GM13976 (cell line): ENCODE measurements around the gene CASK.

ENCODE experiments used
- DNase-seq: peaks from one replicate; pipeline ENCODE4 v3.0.0; 2012; ENCODE audit warnings: low spot score
- in situ Hi-C: fragments of 300-500 bp; cut with MboI; formaldehyde crosslinking; loops from one replicate; pipeline ENCODE4 v1.12.0; 2022; ENCODE audit warnings: low sequenced_read_pairs, mixed read lengths, inconsistent platforms; ENCODE audit not compliant: unreplicated experiment
- TF ChIP-seq, protein P1 (sequence below): IDR thresholded peaks from 2 replicates; pipeline ENCODE4 v1.5.1; 2012; ENCODE audit warnings: borderline replicate concordance, mild to moderate bottlenecking; ENCODE audit not compliant: insufficient read depth; ENCODE audit errors: extremely low read depth, missing control alignments, control extremely low read depth

The CASK gene

DNA sequence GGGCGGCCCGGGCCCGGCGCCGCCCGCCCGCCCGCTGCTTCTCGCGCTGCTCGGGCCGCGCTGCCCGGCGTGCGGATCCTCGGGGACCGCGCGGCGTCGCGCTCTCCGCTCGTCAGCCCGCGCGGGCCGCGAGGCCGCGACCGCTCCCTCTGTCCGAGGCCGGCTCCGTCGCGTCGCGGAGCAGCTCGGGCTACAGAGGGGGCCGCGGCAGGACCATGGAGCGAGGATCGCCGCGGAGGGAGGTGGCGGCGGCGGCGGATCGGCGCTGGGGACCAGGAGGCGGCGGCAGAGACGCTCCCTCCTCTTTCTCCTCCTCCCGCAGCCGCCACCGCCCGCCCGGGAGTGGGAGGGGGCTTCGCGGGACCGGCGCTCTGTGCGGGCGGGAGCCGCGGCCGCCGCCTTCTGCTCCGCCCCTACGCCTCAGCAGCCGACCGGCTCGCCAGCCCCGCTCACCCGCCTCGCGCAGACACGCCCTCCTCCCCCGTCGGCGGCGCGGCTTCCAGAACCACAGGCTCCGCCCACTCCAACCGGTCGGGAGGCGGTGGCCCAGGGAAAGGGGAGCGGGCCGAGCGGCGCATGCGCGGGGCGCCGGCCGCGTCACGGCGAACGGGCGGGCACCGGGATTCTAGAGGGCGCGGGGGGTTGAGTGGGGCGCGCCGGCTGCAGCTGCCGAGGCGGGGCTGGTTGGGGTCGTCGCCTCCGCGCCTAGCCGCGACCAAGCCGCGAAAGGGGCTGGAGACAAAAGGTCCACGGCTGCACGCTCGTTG, at the start of gene CASK:
Gene CASK (minus strand): TSS at position 344 of the 767 bp plus-strand sequence. CDS start 566 bp downstream, outside the sequence.
- TF ChIP-seq, protein P1, sequence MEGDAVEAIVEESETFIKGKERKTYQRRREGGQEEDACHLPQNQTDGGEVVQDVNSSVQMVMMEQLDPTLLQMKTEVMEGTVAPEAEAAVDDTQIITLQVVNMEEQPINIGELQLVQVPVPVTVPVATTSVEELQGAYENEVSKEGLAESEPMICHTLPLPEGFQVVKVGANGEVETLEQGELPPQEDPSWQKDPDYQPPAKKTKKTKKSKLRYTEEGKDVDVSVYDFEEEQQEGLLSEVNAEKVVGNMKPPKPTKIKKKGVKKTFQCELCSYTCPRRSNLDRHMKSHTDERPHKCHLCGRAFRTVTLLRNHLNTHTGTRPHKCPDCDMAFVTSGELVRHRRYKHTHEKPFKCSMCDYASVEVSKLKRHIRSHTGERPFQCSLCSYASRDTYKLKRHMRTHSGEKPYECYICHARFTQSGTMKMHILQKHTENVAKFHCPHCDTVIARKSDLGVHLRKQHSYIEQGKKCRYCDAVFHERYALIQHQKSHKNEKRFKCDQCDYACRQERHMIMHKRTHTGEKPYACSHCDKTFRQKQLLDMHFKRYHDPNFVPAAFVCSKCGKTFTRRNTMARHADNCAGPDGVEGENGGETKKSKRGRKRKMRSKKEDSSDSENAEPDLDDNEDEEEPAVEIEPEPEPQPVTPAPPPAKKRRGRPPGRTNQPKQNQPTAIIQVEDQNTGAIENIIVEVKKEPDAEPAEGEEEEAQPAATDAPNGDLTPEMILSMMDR, result no peak
- in situ Hi-C loops, result no loop called here
- peak; percentile 86 for DNase-seq

GRCh38 chrX:41971346-41971745, 48.0 kb upstream of the CASK start:
- in situ Hi-C loops, result no loop called here

GRCh38 chrX:41970419-41970818, 47.1 kb upstream of the CASK start:
- in situ Hi-C loops, result no loop called here
- TF ChIP-seq, protein P1, result no peak
- DNase-seq, result no peak

More at GRCh38 chrX:41971346-41971745, 48.0 kb upstream of the CASK start:
- no peak for DNase-seq
- TF ChIP-seq, protein P1, result no peak

DNA sequence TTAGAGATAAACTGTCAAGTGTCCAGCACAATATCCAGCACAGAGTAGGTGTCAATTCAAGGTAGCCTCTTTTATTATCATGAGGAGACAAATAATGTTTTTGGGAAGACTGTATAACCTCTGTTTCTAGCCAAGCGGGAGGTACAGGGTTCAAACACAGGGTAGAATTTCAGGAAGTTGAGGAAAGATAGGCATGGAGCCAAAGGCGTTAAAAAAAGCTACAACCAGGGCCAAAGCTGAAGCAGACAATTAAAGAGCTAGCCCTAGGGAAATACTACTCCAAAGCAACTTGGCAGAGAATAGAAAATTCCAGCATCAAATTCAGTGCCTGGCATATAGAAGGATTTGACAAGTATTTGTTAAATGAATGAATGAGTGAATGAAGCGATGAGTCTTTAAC, 40.0 kb upstream of the CASK start:
- TF ChIP-seq, protein P1, result no peak
- in situ Hi-C loops, result no loop called here
- no peak for DNase-seq

- TF ChIP-seq, protein P1, result no peak
- in situ Hi-C loops, result no loop called here
- no peak for DNase-seq
Observed at GRCh38 chrX:41960142-41960541, 36.8 kb upstream of the CASK start.

- no peak for DNase-seq
- in situ Hi-C loops, result no loop called here
- TF ChIP-seq, protein P1, result no peak
Observed at GRCh38 chrX:41958861-41959260, 35.5 kb upstream of the CASK start.
